ENCODE measurements around the gene ATP11A.

The ATP11A gene

DNA sequence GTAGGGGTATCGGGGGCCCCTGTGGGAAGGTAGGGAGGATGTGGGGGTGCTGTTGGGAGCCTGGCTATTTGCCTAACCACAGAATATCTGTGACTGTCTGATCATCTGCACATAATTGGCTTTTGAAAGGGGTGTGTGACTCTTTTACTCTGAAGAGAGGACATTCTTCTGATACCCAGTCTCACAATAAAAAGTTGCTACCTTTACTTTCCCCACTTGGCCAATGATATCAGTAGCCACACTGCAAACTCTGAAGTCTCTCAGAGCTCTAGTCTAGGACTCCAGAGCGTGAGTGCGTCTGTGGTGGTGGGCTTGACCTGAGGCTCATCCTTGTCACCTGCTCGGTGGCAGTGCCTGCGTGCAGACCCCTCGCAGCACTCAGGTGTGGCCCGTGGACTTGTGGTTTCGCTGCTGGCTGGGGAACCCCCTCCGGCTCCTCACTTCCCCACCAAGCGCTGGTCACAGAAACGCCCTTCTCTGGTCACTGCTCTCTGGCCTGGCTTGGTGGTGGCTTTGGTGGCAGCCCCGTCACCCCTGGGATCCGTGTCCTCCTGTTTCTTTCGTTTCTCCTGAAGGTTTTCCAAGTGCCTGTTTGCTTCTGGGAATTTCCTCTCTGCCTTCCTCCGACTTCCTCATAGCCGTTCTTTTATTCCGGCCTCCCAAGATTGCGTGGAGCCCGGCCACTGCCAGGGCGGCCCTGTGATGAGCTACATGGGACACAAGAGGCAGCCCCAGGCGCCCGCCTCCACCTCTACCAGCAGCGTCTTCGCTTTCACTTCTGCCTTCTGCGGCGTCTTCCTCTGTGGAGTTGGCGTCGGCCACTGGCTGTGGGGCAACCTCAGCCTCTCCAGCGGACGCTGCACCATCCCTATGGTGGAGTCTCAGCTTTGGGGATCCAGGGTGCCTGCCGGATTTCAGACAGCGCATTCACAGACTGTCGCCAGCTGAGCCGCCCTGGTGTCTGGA lies 78.0 kb downstream of the ATP11A start:
- Histone ChIP-seq H3K4me1 (ENCODE audit: control insufficient read depth, insufficient read depth, low read length) (peaks cover 12% of the 10 kb centered on the region), H3K9ac (ENCODE audit: low read depth, low read length) (no peak overlapping the region), H3K27me3 (ENCODE audit: control insufficient read depth, insufficient read depth, low read length) (no peaks in the 10 kb centered on the region), H3K36me3 (ENCODE audit: control insufficient read depth, insufficient read depth, low read length) (no peaks in the 10 kb centered on the region), H3K27ac (ENCODE audit: low read depth, low read length) (no peak overlapping the region), H3K9me3 (ENCODE audit: control insufficient read depth, insufficient read depth, low read length) (no peaks in the 10 kb centered on the region), H3K4me3 (ENCODE audit: low read depth, low read length) (no peak overlapping the region)

DNA sequence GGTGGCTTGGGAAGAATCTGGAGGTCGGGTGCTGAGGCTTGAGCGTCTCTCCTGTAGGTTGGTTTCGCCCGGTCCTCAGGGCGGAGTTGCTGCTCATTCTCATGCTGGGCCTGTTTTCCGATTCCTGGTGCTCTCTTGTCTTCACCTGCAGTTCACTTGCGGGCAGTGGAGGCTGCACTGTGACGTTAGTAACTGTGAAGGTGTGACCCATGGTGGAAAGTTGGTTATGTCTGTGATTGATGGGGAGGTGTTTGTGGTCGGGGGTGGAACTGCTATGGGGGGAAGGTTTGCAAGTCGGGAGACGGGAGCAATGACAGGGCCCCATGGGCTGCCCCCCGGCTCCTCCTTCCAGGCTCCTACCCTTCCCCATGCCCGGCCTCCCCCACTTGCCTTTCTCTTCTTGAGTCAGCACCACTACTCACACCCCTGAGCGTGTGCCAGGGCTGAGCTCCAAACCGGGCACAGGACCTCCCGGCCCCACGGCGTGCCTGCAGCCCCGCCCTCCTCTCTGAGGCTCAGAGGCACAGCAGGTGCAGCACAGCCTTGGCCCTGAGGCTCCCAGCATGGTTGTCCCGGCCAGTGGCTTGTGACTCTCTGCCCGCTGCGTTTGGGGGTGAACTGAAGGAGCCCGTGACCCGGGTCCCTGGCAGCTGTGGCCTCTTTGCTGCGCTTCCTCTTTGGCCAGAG lies 79.1 kb downstream of the ATP11A start:
- Histone ChIP-seq H3K9me3 (ENCODE audit: control insufficient read depth, insufficient read depth, low read length) (no peaks in the 10 kb centered on the region), H3K4me3 (ENCODE audit: low read depth, low read length) (no peak overlapping the region), H3K4me1 (ENCODE audit: control insufficient read depth, insufficient read depth, low read length) (peaks cover 12% of the 10 kb centered on the region), H3K27ac (ENCODE audit: low read depth, low read length) (no peak overlapping the region), H3K36me3 (ENCODE audit: control insufficient read depth, insufficient read depth, low read length) (no peaks in the 10 kb centered on the region), H3K27me3 (ENCODE audit: control insufficient read depth, insufficient read depth, low read length) (no peaks in the 10 kb centered on the region), H3K9ac (ENCODE audit: low read depth, low read length) (no peak overlapping the region)

DNA sequence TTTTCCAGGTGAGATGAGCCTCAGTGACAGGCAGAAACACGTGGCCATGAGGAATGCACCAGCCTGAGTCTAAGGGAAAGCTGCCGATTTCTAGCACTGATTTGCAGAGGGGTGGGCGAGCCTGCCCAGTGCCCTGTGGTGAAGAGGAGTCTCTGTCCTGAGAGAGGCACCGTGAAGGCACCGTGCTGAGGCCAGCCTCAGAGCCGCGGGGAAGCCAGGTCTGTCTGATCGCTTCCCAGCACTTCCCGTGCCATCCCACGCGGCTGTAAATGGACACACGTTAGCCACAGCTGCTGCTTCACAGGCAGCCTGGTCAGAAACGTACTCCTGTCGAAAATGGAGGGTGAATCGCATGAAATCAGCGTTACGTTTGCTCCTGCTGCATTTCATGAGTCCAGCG lies 79.8 kb downstream of the ATP11A start:
- Histone ChIP-seq H3K4me3 (ENCODE audit: low read depth, low read length) (no peak overlapping the region), H3K36me3 (ENCODE audit: control insufficient read depth, insufficient read depth, low read length) (no peaks in the 10 kb centered on the region), H3K27me3 (ENCODE audit: control insufficient read depth, insufficient read depth, low read length) (no peaks in the 10 kb centered on the region), H3K9ac (ENCODE audit: low read depth, low read length) (peak overlapping the region; percentile 4; the same call in 1 of the 2 replicates), H3K9me3 (ENCODE audit: control insufficient read depth, insufficient read depth, low read length) (no peaks in the 10 kb centered on the region), H3K4me1 (ENCODE audit: control insufficient read depth, insufficient read depth, low read length) (peaks cover 12% of the 10 kb centered on the region), H3K27ac (ENCODE audit: low read depth, low read length) (no peak overlapping the region)

DNA sequence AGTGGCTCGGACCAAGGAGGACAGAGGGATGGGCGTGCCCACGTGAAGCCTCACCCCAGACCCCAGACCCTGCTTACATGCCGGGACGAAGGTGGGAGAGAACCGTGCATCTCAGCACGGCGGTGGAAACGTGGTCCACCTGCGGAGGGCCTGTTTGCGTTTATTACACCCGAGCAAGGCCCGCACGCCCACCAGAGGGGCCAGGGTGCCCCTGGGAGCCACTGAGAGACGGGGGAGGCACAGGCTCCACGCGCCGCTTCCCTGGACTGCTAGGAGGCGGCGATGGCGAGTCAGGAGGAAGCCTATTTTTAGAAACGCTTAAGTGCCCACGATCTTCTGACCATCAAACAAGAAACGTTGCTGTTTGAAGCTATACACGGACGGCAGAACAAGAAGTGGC lies 80.7 kb downstream of the ATP11A start:
- Histone ChIP-seq H3K9me3 (ENCODE audit: control insufficient read depth, insufficient read depth, low read length) (no peaks in the 10 kb centered on the region), H3K9ac (ENCODE audit: low read depth, low read length) (no peak overlapping the region), H3K27me3 (ENCODE audit: control insufficient read depth, insufficient read depth, low read length) (no peaks in the 10 kb centered on the region), H3K36me3 (ENCODE audit: control insufficient read depth, insufficient read depth, low read length) (no peaks in the 10 kb centered on the region), H3K4me3 (ENCODE audit: low read depth, low read length) (no peak overlapping the region), H3K27ac (ENCODE audit: low read depth, low read length) (no peak overlapping the region), H3K4me1 (ENCODE audit: control insufficient read depth, insufficient read depth, low read length) (peaks cover 12% of the 10 kb centered on the region)

DNA sequence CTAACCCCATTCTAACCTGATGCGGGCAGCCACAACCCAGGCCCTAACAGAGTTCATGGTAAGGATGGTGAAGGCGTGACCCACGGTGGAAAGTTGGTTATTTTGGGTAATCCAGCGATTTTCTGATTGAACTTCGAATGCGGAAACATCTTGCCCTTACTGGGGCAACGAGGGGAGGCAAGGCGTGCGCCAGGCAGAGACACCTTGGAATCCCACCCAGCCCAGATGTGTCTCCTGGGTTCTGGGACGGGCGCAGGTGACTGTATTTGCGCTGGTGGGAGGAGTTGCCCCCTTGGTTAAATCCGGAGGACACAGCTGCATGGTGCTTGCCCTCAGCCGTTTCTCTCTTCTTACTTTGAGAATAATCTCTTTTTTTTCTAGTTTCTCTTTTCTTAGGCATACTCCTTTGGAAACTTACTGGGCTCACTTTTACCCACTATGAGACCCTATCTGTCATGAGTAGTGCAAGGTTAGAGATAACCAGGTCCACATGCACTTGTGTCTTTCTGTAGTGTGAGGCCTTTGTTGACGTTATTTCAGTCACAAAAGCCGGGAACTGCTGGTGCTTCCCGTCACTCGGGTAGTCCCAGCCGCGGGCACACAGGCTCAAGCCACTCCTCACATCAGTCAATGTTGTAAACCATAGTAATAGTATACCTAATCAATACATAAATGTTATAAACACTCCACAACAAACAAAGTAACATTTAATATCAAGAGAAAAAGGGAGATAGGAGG lies 81.5 kb downstream of the ATP11A start:
- H3K9ac ChIP-seq (ENCODE audit: low read depth, low read length) = no peak overlapping the region
- H3K27ac ChIP-seq (ENCODE audit: low read depth, low read length) = no peak overlapping the region
- H3K4me3 ChIP-seq (ENCODE audit: low read depth, low read length) = no peak overlapping the region
- H3K9me3 ChIP-seq (ENCODE audit: control insufficient read depth, insufficient read depth, low read length) = no peaks in the 10 kb centered on the region
- H3K4me1 ChIP-seq (ENCODE audit: control insufficient read depth, insufficient read depth, low read length) = peaks cover 12% of the 10 kb centered on the region
- H3K27me3 ChIP-seq (ENCODE audit: control insufficient read depth, insufficient read depth, low read length) = no peaks in the 10 kb centered on the region
- H3K36me3 ChIP-seq (ENCODE audit: control insufficient read depth, insufficient read depth, low read length) = no peaks in the 10 kb centered on the region

DNA sequence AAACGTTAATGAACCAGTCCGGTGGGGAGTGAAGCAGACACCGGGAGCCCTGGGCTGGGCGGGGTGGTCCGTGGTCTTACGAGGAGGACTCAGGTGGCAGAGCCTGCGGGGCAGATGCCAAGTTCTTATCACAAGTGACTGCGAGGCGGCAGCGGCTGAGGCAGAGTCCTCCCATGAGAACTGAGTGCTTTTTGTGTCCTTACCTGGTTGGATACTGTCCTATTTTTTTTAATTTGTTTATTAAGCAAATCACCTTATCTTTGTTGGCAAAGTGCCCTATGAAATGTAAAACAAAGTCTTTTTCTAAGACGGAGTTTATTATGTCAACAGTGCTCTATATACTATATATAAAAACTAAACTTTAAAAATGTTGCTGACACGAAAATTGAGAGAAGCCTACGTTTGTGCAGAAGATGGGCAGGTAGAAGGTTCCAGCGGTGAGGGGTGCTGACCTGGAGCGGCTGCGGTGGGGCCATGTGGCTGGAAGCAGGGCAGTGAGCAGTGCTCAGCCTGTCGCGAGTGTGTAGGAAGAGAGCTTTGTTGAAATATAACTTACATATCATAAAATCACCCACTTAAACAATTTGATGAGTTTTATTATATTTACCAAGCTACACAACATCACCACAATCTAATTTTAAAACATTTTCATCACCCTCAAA lies 82.2 kb downstream of the ATP11A start:
- no peaks in the 10 kb centered on the region for H3K9me3 ChIP-seq (ENCODE audit: control insufficient read depth, insufficient read depth, low read length)
- peaks cover 12% of the 10 kb centered on the region for H3K4me1 ChIP-seq (ENCODE audit: control insufficient read depth, insufficient read depth, low read length)
- no peaks in the 10 kb centered on the region for H3K36me3 ChIP-seq (ENCODE audit: control insufficient read depth, insufficient read depth, low read length)
- no peak overlapping the region for H3K27ac ChIP-seq (ENCODE audit: low read depth, low read length)
- no peak overlapping the region for H3K4me3 ChIP-seq (ENCODE audit: low read depth, low read length)
- no peak overlapping the region for H3K9ac ChIP-seq (ENCODE audit: low read depth, low read length)
- H3K27me3 ChIP-seq (ENCODE audit: control insufficient read depth, insufficient read depth, low read length) = no peaks in the 10 kb centered on the region

DNA sequence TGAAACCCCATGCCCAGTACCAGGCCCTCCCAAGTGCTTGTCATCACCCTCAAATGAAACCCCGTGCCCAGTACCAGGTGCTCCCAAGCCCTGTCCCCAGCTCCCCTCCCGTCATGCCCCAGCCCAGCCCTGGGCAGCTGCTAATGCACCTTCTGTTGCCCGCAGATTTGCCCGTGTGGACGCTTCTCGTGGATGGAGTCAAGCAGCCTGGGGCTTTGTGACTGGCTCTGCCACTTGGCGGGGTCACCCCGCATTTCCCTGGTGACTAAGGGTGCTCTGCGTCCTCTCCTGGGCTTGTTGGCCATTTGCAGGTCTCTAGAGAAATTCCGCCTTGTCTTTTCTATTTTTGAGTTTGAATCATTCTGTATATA lies 82.7 kb downstream of the ATP11A start:
- Histone ChIP-seq H3K9ac (ENCODE audit: low read depth, low read length) (no peak overlapping the region), H3K27ac (ENCODE audit: low read depth, low read length) (no peak overlapping the region)

DNA sequence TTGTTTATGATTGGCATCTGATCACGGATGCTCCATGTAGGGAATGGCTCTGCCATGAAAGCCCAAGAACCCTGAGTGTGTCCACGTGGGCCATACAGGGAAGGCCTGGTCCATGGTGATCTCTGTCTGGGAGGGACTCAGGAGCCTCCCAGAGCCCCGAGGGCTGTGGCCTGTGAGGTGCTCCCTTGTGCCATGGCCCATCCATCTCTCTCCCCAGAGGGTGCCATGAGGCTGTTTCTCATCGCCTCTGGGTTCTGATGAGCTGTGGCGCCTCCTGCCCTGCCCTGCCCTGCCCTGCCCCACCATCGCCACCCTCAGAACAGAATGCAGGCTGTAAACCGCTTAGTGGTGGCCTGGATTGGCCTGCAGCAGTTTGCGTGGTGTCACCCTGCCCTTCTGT lies 83.1 kb downstream of the ATP11A start:
- H3K36me3 ChIP-seq (ENCODE audit: control insufficient read depth, insufficient read depth, low read length) = no peaks in the 10 kb centered on the region
- H3K27ac ChIP-seq (ENCODE audit: low read depth, low read length) = no peak overlapping the region
- H3K4me1 ChIP-seq (ENCODE audit: control insufficient read depth, insufficient read depth, low read length) = peaks cover 12% of the 10 kb centered on the region
- H3K4me3 ChIP-seq (ENCODE audit: low read depth, low read length) = no peak overlapping the region
- H3K9ac ChIP-seq (ENCODE audit: low read depth, low read length) = no peak overlapping the region
- no peaks in the 10 kb centered on the region for H3K27me3 ChIP-seq (ENCODE audit: control insufficient read depth, insufficient read depth, low read length)
- H3K9me3 ChIP-seq (ENCODE audit: control insufficient read depth, insufficient read depth, low read length) = no peaks in the 10 kb centered on the region

More for the DNA sequence above, 82.7 kb downstream of the ATP11A start:
- H3K4me3 ChIP-seq (ENCODE audit: low read depth, low read length) = no peak overlapping the region
- H3K27me3 ChIP-seq (ENCODE audit: control insufficient read depth, insufficient read depth, low read length) = no peaks in the 10 kb centered on the region
- no peaks in the 10 kb centered on the region for H3K36me3 ChIP-seq (ENCODE audit: control insufficient read depth, insufficient read depth, low read length)
- H3K4me1 ChIP-seq (ENCODE audit: control insufficient read depth, insufficient read depth, low read length) = peaks cover 12% of the 10 kb centered on the region
- H3K9me3 ChIP-seq (ENCODE audit: control insufficient read depth, insufficient read depth, low read length) = no peaks in the 10 kb centered on the region

DNA sequence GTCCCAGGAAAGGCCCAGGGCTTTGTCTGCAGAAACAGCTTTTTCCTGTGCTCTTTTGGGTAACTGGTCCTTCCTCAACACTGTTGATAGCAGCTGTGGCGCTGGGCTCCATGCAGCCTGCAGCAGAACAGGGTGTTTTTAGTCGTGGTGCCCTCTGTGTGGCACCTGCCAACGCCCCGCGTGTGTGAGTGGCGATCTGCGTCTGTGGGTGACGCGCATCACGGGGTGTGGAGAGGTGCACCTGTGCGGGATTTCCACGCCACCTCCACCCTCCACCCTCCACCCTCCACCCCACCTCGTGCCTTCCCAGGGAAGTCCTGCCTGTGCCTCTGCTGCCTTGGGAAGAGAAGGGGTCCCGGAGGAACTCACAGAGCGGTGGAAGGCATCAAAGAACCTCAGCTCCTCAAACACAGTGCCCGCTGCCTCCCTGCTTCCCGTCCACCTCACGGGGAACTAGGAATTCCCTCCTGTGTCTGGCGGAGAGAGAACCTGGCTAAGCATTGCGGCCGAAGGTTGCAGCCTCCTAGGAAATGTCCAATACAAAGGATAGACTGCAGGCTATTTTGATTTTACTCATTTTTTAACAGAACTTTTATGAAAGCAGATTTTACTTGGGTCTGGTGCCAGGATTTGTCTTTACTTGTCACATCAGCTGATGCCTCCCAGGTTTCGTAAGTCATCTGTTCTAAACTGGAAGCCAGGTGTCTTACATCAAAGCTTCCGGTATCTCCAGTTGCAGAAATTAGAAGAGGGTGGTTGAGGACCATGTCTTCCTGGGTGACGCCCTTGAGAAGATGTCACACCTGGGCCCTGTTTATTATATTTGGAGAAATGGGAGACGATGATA lies 84.0 kb downstream of the ATP11A start:
- H3K9me3 ChIP-seq (ENCODE audit: control insufficient read depth, insufficient read depth, low read length) = no peaks in the 10 kb centered on the region
- no peaks in the 10 kb centered on the region for H3K36me3 ChIP-seq (ENCODE audit: control insufficient read depth, insufficient read depth, low read length)
- H3K27ac ChIP-seq (ENCODE audit: low read depth, low read length) = no peak overlapping the region
- H3K4me1 ChIP-seq (ENCODE audit: control insufficient read depth, insufficient read depth, low read length) = peaks cover 7% of the 10 kb centered on the region
- H3K27me3 ChIP-seq (ENCODE audit: control insufficient read depth, insufficient read depth, low read length) = no peaks in the 10 kb centered on the region
- no peak overlapping the region for H3K9ac ChIP-seq (ENCODE audit: low read depth, low read length)
- H3K4me3 ChIP-seq (ENCODE audit: low read depth, low read length) = no peak overlapping the region

DNA sequence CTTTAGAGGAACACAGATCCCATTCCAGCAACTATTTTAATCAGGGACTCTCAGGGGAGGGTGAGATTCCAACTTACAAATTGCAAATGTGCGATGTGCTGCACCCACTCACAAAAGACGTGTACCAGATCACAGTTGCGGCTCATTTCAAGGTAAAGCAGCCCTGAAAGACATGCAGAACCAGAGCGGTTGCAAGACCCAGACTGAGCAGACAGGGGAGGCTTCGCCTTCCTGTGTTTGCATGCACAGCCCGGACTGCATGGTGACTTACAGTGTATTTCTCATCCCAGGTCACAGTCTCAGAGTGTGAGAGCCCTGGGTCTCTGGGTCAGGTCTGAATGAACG lies 84.6 kb downstream of the ATP11A start:
- peaks cover 4% of the 10 kb centered on the region for H3K4me1 ChIP-seq (ENCODE audit: control insufficient read depth, insufficient read depth, low read length)
- H3K9ac ChIP-seq (ENCODE audit: low read depth, low read length) = no peak overlapping the region
- no peaks in the 10 kb centered on the region for H3K9me3 ChIP-seq (ENCODE audit: control insufficient read depth, insufficient read depth, low read length)
- no peaks in the 10 kb centered on the region for H3K36me3 ChIP-seq (ENCODE audit: control insufficient read depth, insufficient read depth, low read length)
- no peak overlapping the region for H3K4me3 ChIP-seq (ENCODE audit: low read depth, low read length)
- no peaks in the 10 kb centered on the region for H3K27me3 ChIP-seq (ENCODE audit: control insufficient read depth, insufficient read depth, low read length)
- H3K27ac ChIP-seq (ENCODE audit: low read depth, low read length) = no peak overlapping the region
